Brain microvascular endothelial cell (primary cell): Measurements from ENCODE around the gene SPI1.

Source experiments
- DNase-seq: peaks from one replicate; pipeline ENCODE4 v3.0.0-alpha.2; 2020
- H3K27ac ChIP-seq: fragments of 250-450 bp; sonication (Bioruptor Pico); 2 replicates; pipeline ENCODE4 v1.5.1; 2020; ENCODE audit warnings: mild to moderate bottlenecking, moderate library complexity
- H3K27me3 ChIP-seq: fragments of 250-450 bp; sonication (Bioruptor Pico); replicated peaks from 2 replicates; pipeline ENCODE4 v1.5.1; 2020; ENCODE audit warnings: mild to moderate bottlenecking
- H3K36me3 ChIP-seq: fragments of 250-450 bp; sonication (Bioruptor Pico); replicated peaks from 2 replicates; pipeline ENCODE4 v1.5.1; 2020; ENCODE audit warnings: mild to moderate bottlenecking
- H3K4me3 ChIP-seq: 2 replicates; pipeline ENCODE4 v1.5.1; 2011; ENCODE audit warnings: low read depth, mild to moderate bottlenecking, control low read depth, low read length, moderate library complexity
- CTCF ChIP-seq: IDR thresholded peaks from 2 replicates; pipeline ENCODE4 v1.5.1; 2011; ENCODE audit warnings: low read depth, mild to moderate bottlenecking, moderate library complexity, low read length, control low read depth, inconsistent platforms; ENCODE audit errors: missing control alignments
- in situ Hi-C: cut with HindIII; loops from 2 replicates; pipeline ENCODE4 v1.10.0; 2017; ENCODE audit warnings: low sequenced_read_pairs, low pct_ligation_motif_present

SPI1 gene

GRCh38 chr11:47391077-47391583 is 12.8 kb upstream of the SPI1 start:
- no peak overlapping the region for H3K4me3 ChIP-seq
- no peaks in the 10 kb centered on the region for H3K27me3 ChIP-seq
- no peak for DNase-seq
- in situ Hi-C loops: no loop called here
- H3K36me3 ChIP-seq: no peaks in the 10 kb centered on the region
- TF ChIP-seq CTCF: no peak
- H3K27ac ChIP-seq: no peak overlapping the region

GRCh38 chr11:47390422-47390760 is 12.0 kb upstream of the SPI1 start:
- Histone ChIP-seq H3K4me3 (no peak overlapping the region), H3K27ac (no peak overlapping the region), H3K27me3 (no peaks in the 10 kb centered on the region), H3K36me3 (no peaks in the 10 kb centered on the region)
- in situ Hi-C loops: no loop called here
- no peak for DNase-seq
- TF ChIP-seq CTCF: no peak

- no peak overlapping the region for H3K27ac ChIP-seq
- H3K36me3 ChIP-seq: no peaks in the 10 kb centered on the region
- H3K27me3 ChIP-seq: no peaks in the 10 kb centered on the region
- no peak for DNase-seq
- no peak for TF ChIP-seq CTCF
- no peak overlapping the region for H3K4me3 ChIP-seq
- in situ Hi-C loops: no loop called here
Observed at GRCh38 chr11:47389577-47390421, 11.5 kb upstream of the SPI1 start.

- no peaks in the 10 kb centered on the region for H3K27me3 ChIP-seq
- in situ Hi-C loops: no loop called here
- H3K4me3 ChIP-seq: no peak overlapping the region
- H3K27ac ChIP-seq: no peak overlapping the region
- no peak for TF ChIP-seq CTCF
- H3K36me3 ChIP-seq: no peaks in the 10 kb centered on the region
- no peak for DNase-seq
Observed at GRCh38 chr11:47388697-47389576, 10.6 kb upstream of the SPI1 start.

- Histone ChIP-seq H3K27ac (no peak overlapping the region), H3K36me3 (no peaks in the 10 kb centered on the region), H3K27me3 (no peaks in the 10 kb centered on the region), H3K4me3 (no peak overlapping the region)
- TF ChIP-seq CTCF: no peak
- no peak for DNase-seq
- in situ Hi-C loops: no loop called here
Observed at GRCh38 chr11:47387944-47388696, 9.8 kb upstream of the SPI1 start.
